CD4-positive, alpha-beta T cell treated with Interleukin-10 for 1 hour (primary cell): ENCODE measurements around the gene RNU1-2.
"Not testable (repeated sequence)": the region's sequence is repeated elsewhere in the genome, so short reads cannot be mapped to it uniquely, and the experiment has no call there.

Source experiments
- DNase-seq: peaks from one replicate; pipeline ENCODE4 v3.0.0-alpha.2; 2020

Gene RNU1-2

DNA sequence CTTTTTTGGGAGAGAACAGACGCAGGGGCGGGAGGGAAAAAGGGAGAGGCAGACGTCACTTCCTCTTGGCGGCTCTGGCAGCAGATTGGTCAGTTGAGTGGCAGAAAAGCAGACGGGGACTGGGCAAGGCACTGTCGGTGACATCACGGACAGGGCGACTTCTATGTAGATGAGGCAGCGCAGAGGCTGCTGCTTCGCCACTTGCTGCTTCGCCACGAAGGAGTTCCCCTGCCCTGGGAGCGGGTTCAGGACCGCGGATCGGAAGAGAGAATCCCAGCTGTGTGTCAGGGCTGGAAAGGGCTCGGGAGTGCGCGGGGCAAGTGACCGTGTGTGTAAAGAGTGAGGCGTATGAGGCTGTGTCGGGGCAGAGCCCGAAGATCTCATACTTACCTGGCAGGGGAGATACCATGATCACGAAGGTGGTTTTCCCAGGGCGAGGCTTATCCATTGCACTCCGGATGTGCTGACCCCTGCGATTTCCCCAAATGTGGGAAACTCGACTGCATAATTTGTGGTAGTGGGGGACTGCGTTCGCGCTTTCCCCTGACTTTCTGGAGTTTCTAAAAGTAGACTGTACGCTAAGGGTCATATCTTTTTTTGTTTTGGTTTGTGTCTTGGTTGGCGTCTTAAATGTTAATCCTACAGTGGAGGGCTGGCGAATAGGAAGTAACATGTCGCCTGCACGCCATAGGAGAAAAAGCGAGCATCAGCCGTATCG is at the start of gene RNU1-2:
RNU1-2 (plus strand) TSS at position 383 of the 718 bp plus-strand sequence.
- peak; percentile 90 for DNase-seq

DNA sequence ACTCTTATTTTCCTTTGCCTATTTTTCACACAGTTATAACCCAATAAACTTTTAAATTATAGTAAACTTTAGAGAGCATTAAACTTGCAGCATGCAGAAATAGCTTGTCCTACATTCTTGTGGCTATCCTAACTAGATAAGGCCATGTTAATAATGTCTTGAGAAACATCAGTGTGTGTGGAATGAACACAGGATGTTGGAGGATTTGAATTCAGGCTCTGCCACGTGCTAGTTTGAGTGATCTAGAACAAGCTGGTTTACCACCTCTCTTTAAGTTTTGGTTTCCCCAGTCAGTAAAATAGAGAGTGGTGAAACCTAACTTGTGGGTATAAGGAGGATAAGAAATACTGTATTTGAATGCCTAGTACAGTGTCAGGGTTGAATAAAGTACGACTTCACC is 39.6 kb upstream of the RNU1-2 start:
- not testable (repeated sequence) for DNase-seq

DNA sequence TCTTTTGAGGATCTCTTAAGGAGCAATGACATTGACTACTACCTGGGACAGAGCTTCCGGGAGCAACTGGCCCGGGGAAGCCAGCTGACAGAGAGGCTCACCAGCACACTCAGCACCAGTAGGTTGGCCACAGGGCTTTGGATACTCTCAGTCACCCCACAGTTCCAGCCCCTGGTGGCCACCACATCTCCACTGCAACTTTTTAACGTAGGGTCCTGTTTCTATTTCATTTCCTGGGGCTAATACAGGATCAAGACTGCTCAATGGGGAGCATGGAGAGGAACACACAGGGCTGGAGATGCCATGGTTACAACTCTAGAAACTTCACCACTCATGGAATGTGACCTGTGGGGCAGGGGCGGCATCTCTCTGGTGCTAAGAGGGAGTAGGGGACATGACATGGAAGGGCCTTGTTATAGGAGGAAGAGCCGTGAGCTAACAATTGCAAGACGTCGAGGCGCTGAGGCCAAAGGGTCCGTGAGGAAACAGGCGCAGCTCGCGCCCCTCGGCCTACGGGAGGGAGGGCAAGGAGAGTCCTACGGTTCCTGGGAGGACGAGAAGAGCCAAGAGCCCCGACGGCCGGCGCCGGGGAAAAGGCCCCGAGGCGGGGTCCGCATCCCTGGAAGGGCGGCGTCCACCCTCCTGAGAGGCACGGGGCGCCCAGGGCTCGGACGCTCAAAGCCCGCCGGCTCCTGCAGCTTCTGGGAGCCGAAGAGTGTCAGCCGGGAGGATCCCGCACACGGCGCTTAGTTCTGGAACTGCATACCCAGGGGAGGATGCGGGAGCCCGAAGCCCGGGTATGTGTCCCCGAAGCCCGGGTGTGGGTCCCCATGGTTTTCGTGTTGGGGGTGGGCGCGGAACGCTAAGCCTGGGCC is 36.4 kb upstream of the RNU1-2 start:
- not testable (repeated sequence) for DNase-seq

DNA sequence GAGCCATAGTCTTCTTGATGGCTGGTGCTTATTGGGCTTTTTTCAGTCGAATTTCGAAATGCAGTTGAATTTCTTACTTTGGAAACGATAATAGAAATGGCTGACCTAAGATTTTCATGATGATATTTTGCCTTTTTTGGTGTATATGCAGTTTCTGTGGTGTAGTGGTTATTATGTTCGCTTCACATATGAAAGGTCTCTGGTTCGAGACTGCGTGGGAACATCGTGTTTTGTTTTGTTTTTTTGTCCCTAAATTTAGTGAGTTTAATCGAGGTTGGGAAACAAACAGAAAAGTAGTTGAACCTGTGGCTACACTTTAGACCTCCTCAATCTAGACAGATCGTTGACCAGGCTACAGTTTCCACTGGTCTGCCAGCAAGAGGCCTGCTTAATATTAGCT is 35.7 kb upstream of the RNU1-2 start:
- DNase-seq, result not testable (repeated sequence)

DNA sequence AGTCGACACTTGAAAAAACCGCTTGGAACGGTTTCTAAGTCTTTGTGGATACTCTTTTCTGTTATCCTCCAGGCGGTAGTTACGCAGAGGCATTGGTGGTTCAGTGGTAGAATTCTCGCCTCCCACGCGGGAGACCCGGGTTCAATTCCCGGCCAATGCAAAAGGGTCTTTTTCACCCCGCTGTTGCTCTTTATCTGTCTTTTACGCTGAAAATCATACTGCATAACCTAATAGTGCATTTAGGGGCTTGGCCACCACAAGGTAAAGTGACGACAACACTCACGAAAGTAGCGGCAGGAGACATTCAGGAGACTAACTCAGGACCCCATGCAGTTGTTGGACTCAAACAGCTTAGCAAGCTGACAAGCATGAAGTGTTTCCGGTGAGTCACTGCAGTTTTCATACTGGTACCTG is 33.9 kb upstream of the RNU1-2 start:
- DNase-seq, result not testable (repeated sequence)

DNA sequence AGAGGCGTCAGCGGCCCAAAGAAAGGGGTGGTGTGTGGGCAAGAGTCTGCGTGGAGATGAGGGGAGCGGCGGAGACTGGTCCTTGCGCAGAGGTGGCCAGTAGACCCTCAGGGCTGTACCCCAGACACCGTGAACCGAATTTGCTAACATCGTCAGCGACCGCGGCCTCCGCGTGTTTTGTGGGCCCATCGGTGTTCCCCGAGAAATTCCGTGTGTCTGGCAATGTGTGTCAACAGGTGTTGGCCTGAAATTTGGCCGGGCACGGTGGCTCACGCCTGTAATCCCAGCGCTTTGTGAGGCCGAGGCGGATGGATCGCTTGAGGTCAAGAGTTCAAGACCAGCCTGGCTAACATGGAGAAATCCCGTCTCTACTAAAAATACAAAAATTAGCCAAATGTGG is 33.4 kb upstream of the RNU1-2 start:
- not testable (repeated sequence) for DNase-seq

DNA sequence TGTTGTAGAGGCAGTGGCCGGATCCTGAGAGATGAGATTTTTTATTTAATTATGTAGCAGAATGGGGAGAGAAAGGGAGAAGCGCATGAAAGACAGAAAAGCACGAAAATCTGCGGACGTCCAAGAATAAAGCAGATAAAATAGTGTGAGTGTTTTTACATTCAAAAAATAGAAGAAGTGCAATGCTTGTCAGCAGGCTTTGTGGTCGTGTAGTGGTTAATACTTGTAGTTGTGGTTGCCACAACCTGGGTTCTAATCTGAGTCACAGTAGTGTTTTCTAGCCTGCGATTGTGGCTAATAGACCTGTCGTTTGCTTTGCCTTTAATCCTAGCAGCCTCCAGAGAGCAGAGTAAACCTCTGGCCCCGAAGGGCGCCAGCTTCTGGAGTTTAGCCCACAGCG is 32.8 kb upstream of the RNU1-2 start:
- not testable (repeated sequence) for DNase-seq

DNA sequence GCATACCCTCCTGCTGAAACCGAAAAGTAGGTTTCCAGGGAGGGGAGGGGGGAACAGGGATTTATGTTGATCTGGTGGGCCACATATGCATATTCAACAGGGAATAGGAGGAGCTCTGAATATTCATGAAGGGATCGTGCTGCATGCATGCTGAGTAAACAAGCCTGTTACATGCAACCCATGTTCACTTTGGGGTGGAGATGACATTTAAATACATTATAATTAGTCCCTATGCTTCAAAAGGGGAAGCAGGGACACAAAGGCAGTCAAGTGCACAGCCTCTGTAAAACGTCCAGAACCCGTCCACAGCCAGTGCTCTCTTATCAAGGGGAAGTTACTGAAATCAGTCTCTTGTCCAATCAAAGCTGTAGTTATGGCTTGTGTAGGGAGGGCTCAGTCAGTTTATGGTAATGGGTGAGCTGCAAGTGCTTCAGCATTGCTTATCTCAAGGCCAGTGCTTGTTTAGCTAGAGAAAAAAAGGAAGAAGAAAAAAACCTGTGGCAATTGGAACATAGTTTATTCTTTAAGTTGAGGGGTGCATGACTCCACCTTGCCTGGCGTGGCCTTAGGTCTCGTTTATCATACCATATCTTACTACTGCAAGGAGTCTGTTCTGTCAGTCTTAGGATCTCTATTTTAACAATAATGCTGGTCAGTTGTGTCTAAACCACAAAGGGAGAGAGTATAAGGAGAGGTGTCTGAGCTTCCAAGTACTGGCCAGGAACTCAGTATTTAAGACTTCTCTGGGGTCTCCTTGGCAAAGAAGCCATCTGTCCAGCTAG is 28.7 kb upstream of the RNU1-2 start:
- DNase-seq, result not testable (repeated sequence)

DNA sequence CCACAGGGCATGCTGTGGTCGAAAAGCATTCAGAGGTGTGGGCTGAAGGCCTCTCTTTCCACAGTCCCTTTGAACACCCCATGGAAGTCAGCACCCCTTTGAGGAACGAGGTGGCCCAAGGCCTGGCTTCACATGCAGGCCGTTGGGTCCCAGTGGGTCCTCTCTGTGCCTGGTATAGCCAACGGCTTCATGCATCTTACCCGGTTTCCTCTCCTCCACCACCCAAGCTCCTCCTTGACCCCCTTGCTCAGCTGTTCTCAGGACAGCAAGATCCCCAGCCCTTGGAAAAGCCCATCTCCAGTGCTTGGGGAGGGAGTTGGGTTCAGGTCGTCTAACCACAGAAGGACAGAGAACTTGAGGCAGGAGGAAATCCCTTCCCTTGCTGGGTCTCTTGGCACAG is 27.0 kb upstream of the RNU1-2 start:
- DNase-seq, result not testable (repeated sequence)

DNA sequence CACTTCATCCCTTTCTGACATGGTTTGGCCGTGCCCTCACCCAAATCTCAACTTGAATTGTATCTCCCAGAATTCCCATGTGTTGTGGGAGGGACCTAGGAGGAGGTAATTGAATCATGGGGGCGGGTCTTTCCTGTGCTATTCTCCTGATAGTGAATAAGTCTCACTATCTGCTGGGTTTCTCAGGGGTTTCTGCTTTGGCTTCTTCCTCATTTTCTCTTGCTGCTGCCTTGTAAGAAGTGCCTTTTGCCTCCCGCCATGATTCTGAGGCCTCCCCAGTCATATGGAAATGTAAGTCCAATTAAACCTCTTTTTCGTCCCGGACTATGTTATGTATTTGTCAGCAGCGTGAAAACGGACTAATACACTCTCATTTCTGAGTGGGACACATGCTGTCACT is 25.8 kb upstream of the RNU1-2 start:
- not testable (repeated sequence) for DNase-seq

DNA sequence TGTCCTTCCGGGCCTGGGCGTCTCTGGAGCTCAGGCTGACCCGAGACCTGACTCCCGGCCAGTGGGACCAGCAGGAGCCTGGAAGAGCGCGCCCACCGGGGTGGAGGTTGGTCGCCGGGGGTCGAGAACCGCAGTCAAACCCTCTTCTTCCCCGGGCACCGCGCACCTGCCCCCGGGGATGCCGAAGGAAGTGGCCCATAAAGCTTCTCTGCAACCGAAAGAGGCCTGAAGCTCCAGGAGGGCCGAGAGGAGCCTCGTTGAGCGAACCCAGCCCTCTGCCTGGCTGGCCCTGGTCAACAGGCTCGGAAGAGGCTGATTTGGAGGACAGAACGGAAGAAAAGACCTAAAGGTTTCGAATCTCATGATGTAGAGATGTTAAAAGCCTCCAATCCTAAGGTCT is 24.6 kb upstream of the RNU1-2 start:
- not testable (repeated sequence) for DNase-seq

DNA sequence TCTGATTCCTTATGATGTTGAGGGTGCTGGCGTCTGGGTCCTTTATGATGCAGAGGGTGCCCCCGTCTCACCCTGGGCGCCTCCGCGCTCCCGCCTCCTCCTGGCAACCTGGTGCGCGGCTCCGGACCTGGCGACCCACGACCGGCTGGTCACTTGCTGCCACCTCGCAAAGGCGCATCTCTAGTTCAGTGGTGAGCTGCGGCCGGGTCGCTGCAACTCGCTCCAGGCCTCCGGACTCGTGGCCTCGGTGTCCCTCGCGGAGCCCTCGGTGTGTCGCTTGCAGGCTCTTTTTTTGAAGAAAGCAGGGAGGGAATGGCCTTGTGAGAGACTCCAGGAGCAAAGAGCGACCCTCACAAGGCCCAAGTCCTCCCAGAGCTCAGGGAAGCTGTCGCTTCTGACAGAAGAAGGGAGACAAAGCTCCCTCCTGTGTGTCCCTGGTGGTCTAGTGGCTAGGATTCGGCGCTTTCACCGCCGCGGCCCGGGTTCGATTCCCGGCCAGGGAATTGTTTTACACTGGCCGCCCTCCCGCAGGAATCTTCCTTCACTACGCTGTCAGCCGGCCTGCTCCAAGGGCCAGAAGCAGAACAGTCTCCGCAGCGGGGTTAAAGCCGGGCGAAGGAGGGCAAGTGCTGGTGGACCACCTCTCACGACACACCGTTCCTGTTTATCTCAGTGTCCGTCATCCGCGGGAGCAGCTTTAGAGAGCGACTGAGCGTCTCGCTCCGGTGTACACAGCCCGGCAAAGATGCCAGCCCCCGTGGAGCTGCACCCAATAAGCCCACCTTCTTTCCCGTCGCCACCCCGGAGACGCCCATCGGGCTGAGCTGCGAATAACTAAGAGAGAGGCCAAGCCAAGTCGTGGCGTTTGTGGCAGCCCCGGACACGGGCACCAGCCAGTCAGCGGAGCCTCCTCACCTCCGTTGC is 23.4 kb upstream of the RNU1-2 start:
- peak; percentile 49 for DNase-seq

DNA sequence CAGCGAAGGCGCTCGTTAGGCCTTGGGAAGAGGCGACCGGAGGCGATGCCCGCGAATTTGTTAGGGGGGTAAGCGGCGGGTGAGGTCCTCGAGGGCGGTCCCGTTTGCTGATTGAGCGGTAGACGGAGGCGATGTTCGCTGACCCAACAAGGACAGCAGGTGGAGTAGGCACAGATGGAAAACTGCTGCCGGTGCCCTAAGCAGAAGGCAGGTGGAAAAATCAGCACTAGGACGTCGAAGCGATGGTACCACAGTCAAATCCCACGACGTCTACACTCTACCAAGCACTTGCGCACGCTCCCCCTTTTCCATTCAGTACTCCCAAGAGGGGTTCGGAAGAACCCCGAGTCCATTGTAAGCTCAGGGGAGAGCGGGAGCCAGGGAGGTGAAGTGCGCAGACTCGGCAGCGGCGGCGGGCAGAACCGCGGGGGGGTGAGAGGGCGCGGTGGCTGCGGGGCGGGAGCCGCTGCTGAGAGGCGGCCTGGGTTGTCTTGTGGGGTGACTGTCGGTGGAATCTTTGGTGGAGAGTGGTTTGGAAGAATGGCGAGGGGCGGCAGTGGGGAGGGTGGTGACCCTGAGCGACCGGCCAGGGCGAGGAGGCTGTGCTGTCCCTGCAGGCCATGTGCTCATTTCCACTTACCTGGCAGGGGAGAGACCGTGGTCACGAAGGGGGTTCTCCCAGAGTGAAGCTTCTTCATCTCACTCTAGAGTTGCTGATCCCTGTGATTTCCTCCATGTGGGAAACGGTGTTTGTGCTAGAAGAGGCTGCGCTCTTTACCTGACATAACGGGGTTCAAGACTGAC is 22.5 kb upstream of the RNU1-2 start:
- peak; percentile 57 for DNase-seq

DNA sequence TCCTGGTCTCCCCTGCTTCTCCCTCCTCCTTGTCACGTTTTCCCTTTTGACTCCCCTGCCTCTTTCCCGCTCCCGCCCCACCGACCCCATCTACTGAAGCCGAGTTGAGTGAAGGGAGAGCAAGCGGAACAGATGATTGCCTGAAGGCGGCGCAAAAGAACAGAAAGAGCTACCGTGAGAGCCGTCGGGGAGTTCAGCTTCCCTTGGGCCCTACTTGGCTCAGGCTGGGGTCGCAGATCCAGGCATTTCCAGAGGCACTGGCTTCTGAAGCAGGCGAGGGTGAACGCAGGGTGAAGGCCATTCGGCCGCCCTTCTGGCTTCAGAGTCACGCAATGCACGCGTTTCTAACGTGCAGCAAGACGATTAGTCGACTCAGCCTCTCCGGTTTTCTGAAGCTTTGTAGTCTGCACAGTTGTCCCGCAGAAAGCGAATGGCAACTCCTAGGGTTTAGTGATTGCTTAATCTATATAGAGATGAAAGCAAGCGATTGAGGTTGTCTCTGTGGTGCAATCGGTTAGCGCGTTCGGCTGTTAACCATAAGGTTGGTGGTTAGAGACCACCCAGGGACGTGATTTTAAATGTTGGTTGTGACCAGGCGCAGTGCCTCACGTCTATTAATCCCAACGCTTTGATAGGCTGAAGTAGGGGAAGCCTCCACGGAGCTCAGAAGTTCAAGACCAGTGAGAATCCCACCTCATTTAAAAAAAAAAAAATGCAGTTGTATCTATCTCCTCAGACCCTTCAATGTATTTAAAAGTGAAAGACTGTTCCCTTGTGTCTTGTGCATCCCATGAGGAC is 20.6 kb upstream of the RNU1-2 start:
- DNase-seq, result not testable (repeated sequence)

DNA sequence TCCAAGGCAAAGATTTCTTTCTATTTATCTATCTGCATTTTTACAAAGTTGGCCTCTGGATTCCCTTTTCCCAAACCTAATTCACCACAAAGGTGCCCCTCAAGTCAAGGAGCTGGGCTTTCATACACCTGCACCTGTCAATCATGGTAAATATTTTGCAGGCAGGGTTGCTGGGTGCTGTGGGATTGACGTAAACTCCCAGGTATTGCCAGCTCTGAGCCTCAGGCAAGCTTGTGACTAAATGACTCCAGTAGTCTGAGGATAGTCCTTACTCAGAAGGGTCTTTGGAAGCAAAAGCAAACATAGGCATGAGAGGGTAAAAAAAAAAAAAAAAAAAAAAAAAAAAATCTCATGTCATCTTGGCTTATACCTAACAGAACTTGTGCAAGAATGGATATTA is 14.0 kb upstream of the RNU1-2 start:
- not testable (repeated sequence) for DNase-seq

DNA sequence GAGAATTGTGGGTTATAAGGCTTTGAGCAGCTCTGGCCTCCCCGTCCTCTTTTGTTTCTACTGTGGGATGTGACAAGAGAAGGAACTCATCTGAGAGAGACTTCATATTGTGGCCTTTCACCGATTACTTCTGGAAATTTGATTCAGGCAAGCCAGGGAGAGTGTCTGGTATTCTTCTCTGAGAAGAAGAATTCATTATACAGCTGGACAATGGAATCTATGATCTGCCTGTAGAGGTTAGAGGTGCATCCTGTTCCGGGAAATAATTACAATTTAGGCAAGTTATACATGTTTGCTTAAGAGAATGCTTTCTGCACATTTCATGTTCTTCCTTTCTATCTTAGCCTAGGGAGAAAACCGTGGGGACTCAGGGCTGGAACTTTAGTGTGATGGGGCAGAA is 12.8 kb upstream of the RNU1-2 start:
- DNase-seq, result no peak

DNA sequence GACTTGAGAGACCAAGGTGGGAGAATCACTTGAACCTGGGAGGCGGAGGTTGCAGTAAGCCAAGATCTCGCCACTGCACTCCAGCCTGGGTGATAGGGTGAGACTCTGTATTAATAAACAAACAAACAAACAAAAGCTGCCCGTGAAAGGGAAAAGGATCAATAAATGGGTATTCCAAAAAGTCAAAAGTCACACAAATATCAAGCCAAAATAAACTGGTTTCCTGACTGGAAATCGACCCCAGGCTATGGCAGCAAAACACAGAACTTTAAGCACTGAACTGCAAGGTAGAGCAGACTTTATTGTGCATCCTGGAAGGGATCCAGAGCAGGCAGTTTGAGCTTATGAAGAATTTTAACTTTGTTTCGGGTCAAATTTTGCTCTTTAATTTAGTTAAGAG is 11.3 kb upstream of the RNU1-2 start:
- DNase-seq, result not testable (repeated sequence)

DNA sequence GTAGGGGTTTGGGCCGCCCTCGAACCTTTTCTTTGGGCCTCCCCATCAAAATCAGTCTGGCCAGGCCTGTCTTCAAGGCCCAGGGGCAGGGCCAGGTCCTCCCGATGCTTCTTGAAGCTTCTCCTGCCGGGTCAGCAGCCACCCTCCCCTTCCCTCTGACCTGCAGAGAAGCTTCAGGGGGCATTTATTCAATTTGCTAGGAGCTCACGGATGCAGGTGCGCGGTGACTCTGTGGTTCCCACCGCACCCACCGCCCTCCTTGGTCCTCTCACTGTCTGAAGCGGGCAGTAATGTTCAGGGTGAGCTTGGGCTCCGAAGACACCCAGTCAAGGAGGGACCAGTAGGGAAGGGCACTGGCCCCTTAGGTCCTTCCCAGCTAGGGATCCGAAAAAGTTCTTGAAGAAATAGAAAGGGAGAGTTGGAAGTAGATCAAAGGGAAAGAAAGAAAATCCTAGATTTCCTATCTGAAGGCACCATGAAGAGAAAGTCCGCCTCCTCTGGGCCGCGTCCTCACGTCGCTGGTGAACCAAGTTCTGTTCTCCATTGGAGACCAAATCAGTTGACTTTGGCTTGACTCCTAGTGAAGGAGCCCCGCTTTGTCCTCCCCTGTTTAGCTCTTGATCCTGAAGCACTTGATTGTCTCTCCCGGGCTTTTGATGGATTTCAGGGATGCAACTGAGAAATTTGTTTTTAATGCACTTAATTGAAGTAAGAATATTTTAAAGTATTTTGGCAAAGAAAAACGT is 8.7 kb upstream of the RNU1-2 start:
- no peak for DNase-seq
